Astrocyte (in vitro differentiated cells and primary cell): Measurements from ENCODE around the gene CPE.

Source experiments
- CTCF ChIP-seq: IDR thresholded peaks from 2 replicates; pipeline ENCODE4 v1.5.1; 2011; ENCODE audit warnings: low read depth, mild to moderate bottlenecking, inconsistent platforms, low read length, moderate library complexity; ENCODE audit not compliant: insufficient read depth
- EZH2 ChIP-seq: IDR thresholded peaks from 2 replicates; pipeline ENCODE4 v1.6.1; 2012; ENCODE audit warnings: mild to moderate bottlenecking, low read length, inconsistent platforms; ENCODE audit not compliant: insufficient read depth

GRCh38 chr4:165351359-165352130, 27.3 kb upstream of the CPE start:
- TF ChIP-seq CTCF (no peak), EZH2 (no peak)
